Mucosa of gallbladder (tissue), 1 donor: ENCODE data around the gene GPR4. TPM values are rescaled to one million over a fixed set of nuclear protein-coding genes. Genes with fewer than 3 reads are reported as not detected.
A peak's percentile ranks its signal among the peaks of the same experiment; 100 is the strongest.
"Not testable (repeated sequence)": the region's sequence is repeated elsewhere in the genome, so short reads cannot be mapped to it uniquely, and the experiment has no call there.

Experiments used
- DNase-seq: peaks from one replicate; pipeline ENCODE4 v3.0.0-alpha.2; 2020; ENCODE audit warnings: low spot score
- total RNA-seq: library from RNA; stranded (reverse); gene quantifications from one replicate; pipeline ENCODE4 v1.2.1, GENCODE V29; 2021
- donor health status: DM: no; HTN: no; CAD: no.

GPR4 gene
- total RNA-seq, 1 donor from 2014 or later: 2.2 TPM

DNA sequence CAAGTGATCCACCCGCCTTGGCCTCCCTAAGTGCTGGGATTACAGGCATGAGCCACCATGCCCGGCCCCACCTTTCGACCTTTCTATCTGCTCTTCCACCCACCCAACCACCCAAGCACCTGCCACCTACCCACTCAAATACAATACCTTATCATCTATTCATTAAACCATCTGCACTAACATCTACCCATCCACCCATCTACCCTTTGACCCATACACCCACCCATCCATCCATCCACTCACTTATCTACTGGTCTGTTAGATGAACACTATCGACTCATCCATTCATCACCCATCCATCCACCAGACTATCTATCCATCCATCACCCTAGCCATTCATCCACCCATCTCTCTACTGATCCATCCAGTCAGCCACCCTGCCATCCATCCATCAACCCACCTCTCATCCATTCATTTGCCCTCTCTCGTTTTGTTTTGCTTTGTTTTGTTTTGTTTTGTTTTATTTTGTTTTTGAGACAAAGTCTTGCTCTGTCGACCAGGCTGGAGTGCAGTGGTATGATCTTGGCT, 20.0 kb upstream of the GPR4 start:
- DNase-seq: no peak

DNA sequence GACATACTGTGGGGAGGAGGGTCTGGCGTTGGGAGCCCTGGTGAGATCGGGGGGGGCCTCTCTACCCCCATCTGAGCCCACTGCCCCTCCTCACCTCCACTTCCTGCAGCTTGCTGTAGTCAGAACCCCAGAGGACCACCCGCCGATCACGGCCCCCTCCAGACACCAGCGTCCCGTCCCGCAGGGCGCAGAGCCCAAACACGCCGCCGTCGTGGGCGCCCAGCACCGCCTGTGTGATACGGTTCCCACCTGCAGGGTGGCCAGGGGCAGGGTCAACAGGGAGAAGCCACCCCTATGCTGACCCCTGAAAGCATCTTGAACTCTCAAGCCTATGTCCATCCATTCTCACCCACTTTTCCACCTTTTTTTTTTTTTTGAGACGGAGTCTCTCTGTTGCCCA, 19.4 kb upstream of the GPR4 start:
- no peak for DNase-seq

DNA sequence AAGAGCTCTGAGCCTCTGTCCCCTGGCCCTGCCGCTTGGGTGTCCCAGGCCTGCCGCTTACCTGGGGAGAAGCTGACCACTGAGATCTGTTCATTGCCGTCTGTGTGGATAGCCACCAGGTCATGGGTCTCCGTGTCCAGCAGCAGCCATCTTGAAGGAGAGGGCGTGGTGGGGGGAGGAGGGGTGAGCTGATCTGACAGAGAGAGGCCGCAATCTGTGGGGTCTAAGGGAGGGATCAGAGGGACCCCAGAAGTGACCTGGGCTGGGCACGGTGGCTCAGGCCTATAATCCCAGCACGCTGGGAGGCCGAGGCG, 14.6 kb upstream of the GPR4 start:
- no peak for DNase-seq

DNA sequence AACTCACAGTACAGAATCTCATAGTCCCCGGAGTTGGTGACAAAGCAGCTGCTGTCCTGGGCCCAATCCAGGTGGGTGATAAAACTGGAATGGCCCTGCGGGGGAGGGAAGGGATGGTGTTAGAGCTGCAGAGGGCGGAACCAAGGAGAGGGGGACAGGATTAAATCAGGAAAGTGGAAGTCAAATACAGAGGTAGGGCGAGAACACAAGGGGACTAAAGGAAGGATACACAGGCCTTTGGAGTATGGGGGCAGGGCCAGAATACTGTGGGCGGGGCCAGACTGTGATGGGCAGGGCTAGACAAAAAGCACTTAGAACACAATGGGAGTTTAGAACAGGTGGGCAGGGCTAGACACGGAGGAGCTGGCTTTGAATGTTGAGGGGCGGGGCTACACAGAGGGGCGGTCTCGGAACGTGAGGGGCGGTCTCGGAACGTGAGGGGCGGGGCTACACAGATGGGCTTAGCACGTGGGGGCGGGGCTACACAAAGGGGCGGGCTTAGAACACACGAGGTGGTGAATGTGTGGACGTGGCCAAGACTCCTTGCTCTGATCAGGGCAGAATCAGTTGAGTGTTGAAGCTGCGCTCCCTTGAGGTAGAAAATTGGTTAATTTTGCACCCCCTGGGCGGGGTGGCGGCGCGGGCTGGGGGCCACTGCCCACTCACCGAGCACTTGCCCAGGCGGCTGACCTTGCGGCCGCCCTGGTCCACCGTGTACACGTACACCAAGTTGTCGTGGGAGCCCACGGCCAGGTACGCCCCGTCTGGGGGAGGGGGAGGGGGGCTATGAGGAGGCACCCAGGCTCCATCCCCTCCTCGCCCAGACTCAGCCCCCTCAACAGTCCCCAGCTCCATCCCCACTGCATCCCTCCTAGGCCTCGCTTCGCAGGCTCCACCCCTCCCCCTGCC, 14.0 kb upstream of the GPR4 start:
- DNase-seq: peak; percentile 69

DNA sequence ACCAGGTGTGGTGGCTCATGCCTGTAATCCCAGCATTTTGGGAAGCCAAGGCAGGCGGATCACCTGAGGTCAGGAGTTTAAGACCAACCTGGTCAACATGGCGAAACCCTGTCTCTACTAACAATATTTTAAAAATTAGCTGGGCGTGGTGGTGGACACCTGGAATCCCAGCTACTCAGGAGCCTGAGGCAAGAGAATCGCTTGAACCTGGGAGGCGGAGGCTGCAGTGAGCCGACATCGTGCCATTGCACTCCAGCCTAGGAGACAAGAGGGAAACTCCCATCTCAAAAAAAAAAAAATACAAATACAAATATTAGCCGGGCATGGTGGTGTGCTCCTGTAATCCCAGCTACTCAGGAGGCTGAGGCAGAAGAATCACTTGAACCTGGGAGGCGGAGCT, 13.0 kb upstream of the GPR4 start:
- not testable (repeated sequence) for DNase-seq

DNA sequence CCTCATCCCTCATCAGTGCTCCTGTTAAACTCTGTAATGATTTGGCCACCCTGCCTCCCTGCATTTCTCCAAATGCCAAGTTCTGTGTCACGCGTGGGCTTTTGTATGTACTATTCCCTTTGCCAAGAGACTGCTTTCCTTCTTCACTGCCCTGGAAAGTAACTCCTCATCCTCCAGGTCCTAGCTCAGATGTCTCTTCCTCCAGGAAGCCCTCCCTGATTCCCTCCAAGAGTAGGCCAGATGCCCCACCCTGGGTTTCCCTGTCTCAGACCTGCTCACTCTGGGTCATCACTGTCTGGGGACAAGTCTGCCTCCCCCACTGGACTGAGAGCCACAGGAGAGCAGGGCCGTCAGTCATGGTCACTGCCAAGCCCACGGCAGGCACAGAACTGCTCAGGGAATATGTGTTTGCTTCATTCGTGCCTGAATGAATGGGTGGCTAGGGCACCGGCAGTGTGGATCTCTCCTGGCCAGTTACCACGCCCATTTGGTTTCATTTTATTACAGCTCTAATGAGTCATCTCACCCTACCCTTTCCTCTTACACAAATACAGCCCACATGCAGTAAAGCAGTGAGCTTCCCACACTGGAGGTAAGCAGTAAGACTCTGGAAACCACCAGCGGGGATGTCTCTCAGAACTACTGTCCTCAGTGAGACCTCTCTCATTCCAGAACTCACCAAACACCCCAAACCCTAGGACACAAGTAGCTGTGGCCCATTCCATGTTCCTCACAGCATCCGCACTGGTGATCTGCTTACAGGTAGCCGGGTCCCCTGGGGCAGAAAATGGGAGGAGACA, 12.1 kb upstream of the GPR4 start:
- peak; percentile 26 for DNase-seq

DNA sequence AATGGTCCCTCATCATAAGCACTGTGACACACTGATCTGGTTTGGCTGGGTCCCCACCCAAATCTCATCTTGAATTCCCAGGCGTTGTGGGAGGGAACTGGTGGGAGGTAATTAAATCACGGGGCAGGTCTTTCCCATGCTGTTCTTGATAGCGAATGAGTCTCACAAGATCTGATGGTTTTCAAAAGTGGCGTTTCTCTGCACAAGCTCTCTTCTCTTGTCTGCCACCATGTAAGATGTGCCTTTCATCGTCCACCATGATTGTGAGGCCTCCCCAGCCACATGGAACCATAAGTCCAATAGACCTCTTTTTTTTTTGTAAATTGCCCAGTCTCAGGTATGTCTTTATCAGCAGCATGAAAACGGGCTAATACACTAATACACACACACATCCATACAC, 6.9 kb upstream of the GPR4 start:
- no peak for DNase-seq

DNA sequence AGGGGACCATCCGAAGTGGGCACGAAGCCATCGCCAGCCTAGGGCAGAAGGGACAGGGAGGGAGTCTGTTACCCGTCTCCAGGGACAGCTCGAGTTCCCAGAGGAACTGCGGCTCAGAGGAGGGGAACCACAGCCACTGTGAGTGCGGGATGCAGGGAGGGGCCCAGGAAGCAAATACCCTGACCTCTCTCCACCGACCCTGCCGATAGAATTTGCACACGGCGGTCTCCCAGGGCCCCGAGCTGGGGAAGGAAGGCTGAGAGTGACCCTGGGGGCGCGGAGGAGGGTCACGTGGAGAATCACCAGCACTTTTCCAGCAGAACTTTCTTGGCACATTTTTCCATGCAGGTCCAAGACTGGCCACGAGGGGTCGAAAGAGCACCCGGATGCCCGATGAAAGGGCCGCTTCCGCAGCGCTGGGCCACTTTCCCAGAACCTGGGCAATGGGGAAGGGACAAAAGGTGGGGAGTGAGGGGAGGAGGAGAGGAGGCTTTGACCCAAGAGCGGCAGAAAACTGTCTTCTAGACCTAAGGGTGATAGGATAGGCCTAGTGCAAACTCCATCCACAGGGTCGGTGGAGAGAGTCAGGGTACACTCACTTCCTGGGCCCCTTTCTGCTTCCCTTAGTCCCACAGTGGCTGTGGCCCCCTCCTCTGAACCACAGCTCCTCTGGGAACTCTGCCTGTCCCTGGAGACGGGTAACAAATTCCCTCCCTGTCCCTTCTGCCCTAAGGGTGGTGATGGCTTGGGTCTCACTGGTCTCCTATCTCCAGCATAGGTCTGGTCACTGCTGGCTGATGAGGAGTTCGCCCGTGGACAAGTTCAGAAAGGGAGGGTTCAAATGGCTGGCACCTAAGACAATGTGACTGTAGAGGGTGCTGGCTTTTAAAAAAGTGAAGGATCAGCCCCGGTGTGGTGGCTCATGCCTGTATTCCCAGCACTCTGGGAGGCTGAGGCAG, 5.3 kb upstream of the GPR4 start:
- peak; percentile 78 for DNase-seq

DNA sequence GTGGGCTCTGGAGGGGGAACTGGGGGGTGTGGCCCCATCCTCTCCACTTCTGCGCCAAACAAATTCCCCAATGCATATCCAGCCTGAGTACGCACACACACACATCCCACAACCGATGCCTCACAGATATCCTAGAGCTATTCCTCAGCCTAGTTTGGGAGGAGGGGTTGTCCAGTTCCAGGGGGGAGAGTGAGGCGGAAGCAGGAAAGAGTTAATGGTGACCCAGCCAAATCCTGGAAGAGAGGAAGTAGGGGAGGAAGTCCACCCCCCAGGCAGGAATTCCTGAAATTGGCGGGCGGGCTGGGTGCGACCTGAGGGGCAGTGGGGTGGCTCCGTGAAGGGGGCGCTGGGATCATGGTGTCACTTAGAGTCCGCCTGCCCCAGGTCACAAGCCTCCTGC, 897 bp downstream of the GPR4 start:
- DNase-seq: no peak

DNA sequence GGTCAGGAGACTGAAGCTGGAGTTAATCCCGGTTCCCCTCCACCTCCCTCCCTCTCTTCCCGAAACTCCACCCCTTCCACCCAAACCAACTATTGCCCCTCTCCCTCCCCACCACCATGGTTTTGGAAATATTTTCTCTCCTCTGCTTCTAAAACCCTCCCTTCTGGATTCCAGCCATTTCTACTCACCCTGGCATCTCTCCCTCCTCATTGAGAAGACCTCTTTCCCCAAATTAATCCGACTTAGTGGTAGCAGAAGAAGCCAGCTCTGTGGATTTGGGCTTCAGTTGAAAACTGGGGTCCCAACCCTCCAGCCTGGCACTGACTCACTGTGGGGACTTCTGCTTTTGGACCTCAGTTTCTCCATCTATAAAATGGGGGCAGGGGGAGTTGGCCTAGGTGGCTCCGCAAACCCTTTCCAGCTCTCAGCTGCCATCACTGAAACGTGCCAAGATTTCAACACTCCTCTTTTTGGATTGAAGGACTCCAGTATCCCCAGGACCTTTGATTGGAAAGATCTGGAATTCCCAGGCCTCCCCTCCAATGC, 1.6 kb downstream of the GPR4 start:
- DNase-seq: no peak

DNA sequence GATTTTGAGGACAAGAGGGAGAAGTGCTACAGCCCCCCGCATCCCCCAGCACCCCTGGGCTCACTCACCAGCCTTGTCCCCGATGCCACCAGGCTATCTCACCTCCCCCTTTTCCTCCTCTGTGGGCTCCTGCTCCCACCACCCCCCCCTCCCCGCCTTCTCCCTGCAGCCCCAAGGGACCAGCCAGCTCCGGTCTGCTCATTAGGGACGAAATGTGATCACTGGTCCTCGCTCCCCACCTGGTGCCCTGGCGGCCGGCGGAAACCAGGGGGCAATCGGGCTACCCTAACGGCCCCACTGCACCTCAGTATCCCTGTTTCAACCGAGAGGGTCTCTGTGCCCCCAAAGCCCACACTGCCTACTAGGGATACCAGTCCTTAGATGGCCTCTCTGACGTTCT, 2.7 kb downstream of the GPR4 start:
- no peak for DNase-seq

DNA sequence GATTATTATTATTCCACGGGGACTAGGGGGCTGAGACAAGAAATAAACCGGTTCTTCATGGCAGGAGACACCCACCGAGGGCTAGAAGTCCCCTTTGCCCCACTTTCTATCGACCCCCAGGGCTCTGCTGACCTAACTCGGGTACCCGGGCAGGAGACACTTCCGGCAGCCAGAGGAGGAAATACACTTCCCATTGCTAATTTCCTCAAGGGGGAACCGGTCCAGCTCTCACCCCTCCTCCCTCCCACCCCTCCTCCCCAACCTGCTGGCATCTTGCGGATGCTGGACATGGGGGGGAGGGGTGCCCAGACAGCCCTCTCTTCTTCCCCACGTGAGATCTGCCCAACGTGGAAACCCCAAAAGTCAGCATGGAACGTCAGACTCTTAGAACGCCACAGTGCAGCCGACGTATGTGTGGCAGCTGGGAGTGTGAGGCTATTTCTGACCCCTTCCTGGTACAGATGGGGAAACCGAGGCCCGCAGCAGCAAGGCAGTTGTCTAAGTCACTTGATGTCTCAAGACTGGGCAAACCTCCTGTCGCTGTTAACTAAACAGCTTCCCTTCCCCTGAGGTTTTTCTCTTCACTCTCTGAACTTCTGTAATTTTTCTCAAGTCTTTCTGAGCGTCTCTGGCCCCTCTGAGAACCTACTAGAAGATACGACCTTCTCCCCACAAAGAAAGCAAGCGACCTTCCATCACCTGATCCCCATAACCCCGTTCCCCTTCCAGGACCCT, 3.6 kb downstream of the GPR4 start:
- no peak for DNase-seq

DNA sequence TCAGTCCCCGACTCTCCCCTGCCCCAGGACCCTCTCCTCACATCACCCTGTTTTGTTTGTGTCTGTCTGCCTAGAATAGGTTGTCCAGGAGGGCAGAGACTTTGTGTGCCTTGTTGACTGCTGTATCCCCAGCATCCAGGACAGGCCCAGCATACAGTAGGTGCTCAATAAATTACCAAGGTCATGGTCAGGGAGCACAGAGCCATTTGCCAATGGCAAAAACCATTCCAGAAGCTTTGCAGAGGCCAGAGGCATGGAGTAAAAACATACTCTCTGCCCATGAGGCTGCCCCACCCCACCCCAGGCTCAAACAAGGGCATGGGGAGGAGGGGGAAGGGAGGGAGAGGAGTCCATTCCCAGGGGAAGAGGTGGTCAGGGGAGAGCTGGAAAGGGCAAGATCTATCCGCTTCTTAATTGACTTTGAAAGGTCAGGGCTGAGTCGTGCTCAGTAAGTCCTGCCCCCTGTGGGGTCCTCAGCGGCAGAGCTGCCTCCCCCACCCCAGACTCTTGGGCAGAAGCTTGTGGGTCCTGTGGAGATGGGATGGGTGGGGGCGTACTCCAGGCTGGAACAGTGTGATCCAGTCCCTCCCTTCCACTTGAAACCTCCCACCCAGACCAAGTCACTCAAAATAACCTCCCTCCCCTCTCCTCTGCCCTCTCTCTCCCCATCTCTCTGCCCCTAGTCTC, 4.4 kb downstream of the GPR4 start:
- no peak for DNase-seq

DNA sequence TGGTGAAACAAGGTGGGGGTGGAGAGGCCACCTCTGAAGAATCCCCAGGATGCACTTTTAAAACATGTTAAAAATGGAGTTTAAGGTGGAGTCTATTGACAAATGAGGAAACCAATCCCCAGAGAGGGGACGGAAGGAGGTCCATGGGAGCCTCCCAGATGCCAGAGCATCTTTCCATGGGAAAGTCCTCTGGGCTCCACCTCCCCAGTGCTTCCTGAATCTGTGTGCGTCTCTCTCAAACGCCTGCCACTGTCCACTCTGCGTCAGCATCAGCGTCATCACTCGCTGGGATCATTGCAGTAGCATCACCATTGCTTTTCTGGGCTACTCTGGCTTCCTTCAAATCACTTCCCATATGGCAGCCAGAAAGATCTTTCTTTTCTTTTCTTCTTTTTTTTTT, 6.2 kb downstream of the GPR4 start:
- DNase-seq: no peak

DNA sequence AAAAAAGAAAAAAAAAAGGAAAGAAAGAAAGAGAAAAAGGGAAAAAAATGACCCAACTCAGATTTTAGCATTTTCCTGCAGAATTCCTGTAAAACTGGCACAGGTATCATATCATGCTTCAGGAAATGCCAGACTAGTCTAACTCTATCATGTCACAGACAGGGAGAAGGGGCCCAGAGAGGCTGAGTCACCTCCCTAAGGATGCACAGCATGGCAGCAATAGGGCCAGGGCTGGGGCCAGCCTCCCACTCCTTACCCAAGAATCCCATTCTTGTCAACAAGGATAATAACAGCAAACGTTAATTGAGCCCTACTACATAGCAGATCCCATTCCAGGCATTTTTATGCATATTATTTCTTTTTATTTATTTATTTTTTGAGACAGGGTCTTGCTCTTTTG, 8.5 kb downstream of the GPR4 start:
- no peak for DNase-seq

DNA sequence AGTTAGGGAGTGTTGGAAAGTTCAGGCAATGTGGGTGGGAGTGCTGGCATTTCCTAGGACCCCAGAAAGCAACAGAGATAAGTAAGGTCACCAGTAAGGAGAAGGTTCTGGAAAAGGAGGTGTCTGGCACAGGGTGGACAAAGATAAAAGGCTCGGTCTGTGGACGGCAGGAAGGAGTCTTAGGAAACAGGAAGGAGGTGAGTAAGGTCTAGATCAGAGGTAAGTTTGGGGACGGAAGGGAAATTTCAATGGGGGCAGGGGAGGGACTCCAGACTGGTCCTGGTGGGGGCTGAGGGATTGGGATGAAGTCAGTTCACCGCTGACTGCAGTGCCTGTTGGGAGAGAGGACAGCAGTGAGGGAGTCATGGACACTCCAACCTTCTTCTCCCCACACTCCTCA, 9.6 kb downstream of the GPR4 start:
- DNase-seq: no peak

DNA sequence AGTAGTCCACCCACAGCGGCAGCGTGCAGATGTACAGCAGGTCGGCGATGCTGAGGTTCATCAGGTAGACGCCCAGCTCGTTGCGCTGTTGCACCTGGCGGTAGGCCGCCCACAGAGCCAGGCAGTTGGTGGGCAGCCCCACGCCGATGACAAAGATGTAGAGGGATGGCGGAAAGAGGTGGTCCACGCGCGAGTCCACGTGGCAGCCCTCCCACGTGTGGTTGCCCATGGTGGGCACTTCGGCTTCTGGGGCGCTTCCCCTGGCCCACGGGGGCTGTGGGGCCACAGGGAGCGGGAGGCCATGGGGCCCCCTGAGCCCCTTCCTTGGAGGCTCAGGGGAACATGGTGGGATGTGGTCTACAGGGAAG, 10.4 kb downstream of the GPR4 start:
- no peak for DNase-seq

DNA sequence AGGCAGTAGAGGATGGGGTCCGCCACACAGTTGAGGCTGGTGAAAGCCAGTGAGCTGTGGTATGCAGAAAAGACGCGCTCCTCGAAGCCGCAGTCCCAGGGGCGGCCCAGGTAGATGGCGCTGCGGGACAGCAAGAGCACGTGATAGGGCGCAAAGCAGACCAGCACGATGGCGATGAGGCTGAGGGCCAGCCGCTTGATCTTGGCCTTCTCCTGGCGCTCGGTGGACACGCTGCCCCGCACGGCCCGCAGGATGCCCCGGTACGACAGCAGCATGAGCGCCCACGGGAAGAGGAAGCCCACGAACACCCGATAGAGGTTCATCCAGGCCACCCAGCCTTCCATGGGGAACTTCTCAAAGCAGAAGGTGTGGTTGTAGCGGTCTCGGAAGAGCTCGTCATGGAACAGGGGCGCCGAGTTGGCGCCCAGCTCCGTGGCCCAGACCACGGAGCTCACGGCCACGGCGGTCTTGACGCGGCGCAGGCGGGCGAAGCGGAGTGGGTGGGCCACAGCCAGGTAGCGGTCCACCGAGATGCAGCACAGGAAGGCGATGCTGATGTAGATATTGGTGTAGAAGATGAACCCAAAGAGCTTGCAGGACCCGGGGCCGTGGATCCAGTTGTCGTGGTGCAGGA, 10.9 kb downstream of the GPR4 start:
- DNase-seq: peak; percentile 49

DNA sequence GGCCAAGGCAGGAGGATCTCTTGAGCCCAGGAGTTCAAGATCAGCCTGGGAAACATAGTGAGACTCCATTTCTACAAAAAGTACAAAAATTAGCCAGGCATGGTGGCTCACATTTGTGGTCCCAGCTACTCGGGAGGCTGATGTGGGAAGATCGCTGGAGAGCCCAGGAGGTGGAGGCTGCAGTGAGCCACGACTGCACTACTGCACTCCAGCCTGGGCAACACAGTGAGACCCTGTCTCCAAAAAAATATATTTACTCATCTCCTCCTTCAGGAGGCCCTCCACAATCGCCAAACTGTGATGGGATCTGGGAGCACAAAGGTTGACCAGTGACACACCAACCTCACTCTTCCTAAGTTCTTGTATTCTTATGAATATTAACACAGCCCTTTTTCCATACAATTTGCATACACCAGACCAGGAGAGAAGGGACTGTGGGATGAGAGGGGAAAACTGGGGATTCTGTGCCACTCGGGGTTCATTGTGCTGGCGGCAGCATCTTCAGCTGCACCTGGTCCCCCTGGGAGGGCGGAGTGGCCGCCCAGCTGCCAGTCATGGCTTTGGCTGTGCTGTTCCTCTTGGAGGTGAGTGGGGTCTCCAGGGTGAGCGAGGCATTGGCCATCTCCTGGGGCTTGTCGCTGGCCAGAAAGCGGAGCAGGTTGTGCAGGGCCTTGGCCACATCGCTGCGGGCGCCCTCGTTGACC, 11.6 kb downstream of the GPR4 start:
- DNase-seq: no peak
